Measurements from ENCODE around the gene ARRB2.

Gene ARRB2

GRCh38 chr17:4733073-4733531 lies 22.7 kb downstream of the ARRB2 start:
- DNase-seq (ENCODE audit: low spot score), result no peak

- no peak for DNase-seq (ENCODE audit: low spot score)
Observed at GRCh38 chr17:4734857-4735475, 24.5 kb downstream of the ARRB2 start.

- no peak for DNase-seq (ENCODE audit: low spot score)
Observed at GRCh38 chr17:4735876-4736651, 25.6 kb downstream of the ARRB2 start.

- DNase-seq (ENCODE audit: low spot score), result no peak
Observed at GRCh38 chr17:4738136-4739121, 28.0 kb downstream of the ARRB2 start.

- peak; percentile 75 for DNase-seq (ENCODE audit: low spot score)
Observed at GRCh38 chr17:4739122-4740024, 28.9 kb downstream of the ARRB2 start, which contains the start of the genes CXCL16 and ZMYND15. Gene CXCL16 (minus strand): TSS chr17:4739928. CDS start chr17:4739339, 589 bp downstream. Gene ZMYND15 (plus strand): TSS chr17:4739833. CDS start chr17:4740549, 716 bp downstream.

GRCh38 chr17:4740025-4740351 lies 29.6 kb downstream of the ARRB2 start:
- DNase-seq (ENCODE audit: low spot score), result no peak

- no peak for DNase-seq (ENCODE audit: low spot score)
Observed at GRCh38 chr17:4740584-4740983, 30.2 kb downstream of the ARRB2 start.

- no peak for DNase-seq (ENCODE audit: low spot score)
Observed at GRCh38 chr17:4741544-4741943, 31.1 kb downstream of the ARRB2 start.

- DNase-seq (ENCODE audit: low spot score), result no peak
Observed at GRCh38 chr17:4742133-4742532, 31.7 kb downstream of the ARRB2 start.

GRCh38 chr17:4742629-4743028 lies 32.2 kb downstream of the ARRB2 start:
- no peak for DNase-seq (ENCODE audit: low spot score)

- DNase-seq (ENCODE audit: low spot score), result no peak
Observed at GRCh38 chr17:4743216-4743615, 32.8 kb downstream of the ARRB2 start.

- DNase-seq (ENCODE audit: low spot score), result no peak
Observed at GRCh38 chr17:4743898-4744297, 33.5 kb downstream of the ARRB2 start.

- DNase-seq (ENCODE audit: low spot score), result peak; percentile 79
Observed at GRCh38 chr17:4744999-4745969, 34.9 kb downstream of the ARRB2 start.

GRCh38 chr17:4747847-4748246 lies 37.4 kb downstream of the ARRB2 start:
- DNase-seq (ENCODE audit: low spot score), result no peak

- no peak for DNase-seq (ENCODE audit: low spot score)
Observed at GRCh38 chr17:4748686-4749085, 38.3 kb downstream of the ARRB2 start.

- no peak for DNase-seq (ENCODE audit: low spot score)
Observed at GRCh38 chr17:4750606-4751005, 40.2 kb downstream of the ARRB2 start.

- no peak for DNase-seq (ENCODE audit: low spot score)
Observed at GRCh38 chr17:4751932-4752331, 41.5 kb downstream of the ARRB2 start.

GRCh38 chr17:4753392-4753791 lies 43.0 kb downstream of the ARRB2 start:
- no peak for DNase-seq (ENCODE audit: low spot score)

- DNase-seq (ENCODE audit: low spot score), result no peak
Observed at GRCh38 chr17:4759776-4760236, 49.4 kb downstream of the ARRB2 start.

GRCh38 chr17:4764595-4764994 lies 54.2 kb downstream of the ARRB2 start:
- no peak for DNase-seq (ENCODE audit: low spot score)
